Peyer's patch (tissue), 4 donors: ENCODE measurements around the gene SMARCB1. TPM values are rescaled to one million over a fixed set of nuclear protein-coding genes. Genes with fewer than 3 reads are reported as not detected.

Experiments
- DNase-seq, 3 donors: peaks; one replicate each; pipeline ENCODE4 v3.0.0-alpha.2; 2017 to 2019
- H3K27ac ChIP-seq, 4 donors: fragments of 200-600 bp; sonication (generic); one replicate each; pipeline ENCODE4 v1.5.1; 2016 to 2019
- H3K27me3 ChIP-seq, 2 donors: fragments of 200-600 bp; sonication (generic); one replicate each; pipeline ENCODE4 v1.5.1; 2019
- H3K36me3 ChIP-seq, 3 donors: fragments of 200-600 bp; sonication (generic); one replicate each; pipeline ENCODE4 v1.5.1; 2016 to 2019
- H3K4me1 ChIP-seq, 4 donors: fragments of 200-600 bp; sonication (generic); one replicate each; pipeline ENCODE4 v1.5.1; 2016 to 2019
- H3K4me3 ChIP-seq, 4 donors: fragments of 200-600 bp; sonication (generic); 1 replicate in 3 of 4; 2 replicates in 1 of 4; pipeline ENCODE4 v1.5.1; 2016 to 2019; ENCODE audit warnings: mild to moderate bottlenecking in 1 of 4
- H3K9me3 ChIP-seq, 4 donors: fragments of 200-600 bp; sonication (generic); one replicate each; pipeline ENCODE4 v1.5.1; 2016 to 2019; ENCODE audit warnings: mild to moderate bottlenecking in 1 of 4
- POLR2A ChIP-seq, 2 donors: fragments of 450-650 bp; IDR thresholded peaks; one replicate each; pipeline ENCODE4 v1.5.1; 2017; ENCODE audit warnings: antibody characterized with exemption in 2 of 2, mild to moderate bottlenecking in 2 of 2, moderate library complexity in 2 of 2
- total RNA-seq, 4 donors: library from RNA; depleted of rRNA; stranded (reverse); fragments of >200 nt; gene quantifications; one replicate each; pipeline ENCODE4 v1.1.0, GENCODE V29; 2016
- TF ChIP-seq, protein P1 (sequence below), 6 experiments: fragments of 450-650 bp in 4 of 6; fragments of 200-600 bp in 2 of 6; sonication (generic) in 1 of 6; IDR thresholded peaks; one replicate each; pipeline ENCODE4 v1.5.1; 2017 to 2019; ENCODE audit warnings: antibody characterized with exemption in 6 of 6, mild to moderate bottlenecking in 3 of 6, moderate library complexity in 1 of 6

Gene SMARCB1
- total RNA-seq, 4 donors from 2014 or later: 45.7 to 94.9 (median 77.0) TPM

DNA sequence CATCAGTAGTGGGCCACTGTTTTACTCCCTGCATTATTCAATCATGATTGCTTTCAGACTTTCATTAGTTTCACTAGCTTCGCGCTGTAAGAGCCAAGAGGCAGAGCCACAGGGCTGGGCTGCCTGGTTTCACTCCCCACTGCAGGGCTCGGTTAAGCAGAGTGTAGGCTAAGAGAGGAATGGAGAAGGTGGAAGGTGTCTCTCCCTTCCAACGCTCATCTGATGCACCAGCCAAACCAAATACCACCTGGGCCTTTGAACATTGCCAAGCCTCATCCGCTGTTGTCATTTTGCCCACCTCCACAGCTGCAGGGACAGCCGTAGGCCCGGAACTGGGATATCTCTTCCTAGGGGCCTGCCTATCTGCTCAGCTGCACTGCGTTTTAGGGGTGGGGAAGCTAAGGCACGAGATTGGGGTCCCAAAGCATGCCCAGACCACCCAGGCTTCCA, 480 bp upstream of the SMARCB1 start:
- Histone ChIP-seq H3K4me3 (peak overlapping the region; percentile 84 to 98 (median 92)), H3K36me3 (peaks cover 0 to 2% (median 0%) of the 10 kb centered on the region in 3 donors), H3K27me3 (no peaks in the 10 kb centered on the region), H3K4me1 (peaks cover 0 to 35% (median 10%) of the 10 kb centered on the region in 4 donors), H3K9me3 (no peaks in the 10 kb centered on the region), H3K27ac (peak overlapping the region; percentile 98 to 100 (median 100))
- no peak for DNase-seq
- TF ChIP-seq, protein P1, sequence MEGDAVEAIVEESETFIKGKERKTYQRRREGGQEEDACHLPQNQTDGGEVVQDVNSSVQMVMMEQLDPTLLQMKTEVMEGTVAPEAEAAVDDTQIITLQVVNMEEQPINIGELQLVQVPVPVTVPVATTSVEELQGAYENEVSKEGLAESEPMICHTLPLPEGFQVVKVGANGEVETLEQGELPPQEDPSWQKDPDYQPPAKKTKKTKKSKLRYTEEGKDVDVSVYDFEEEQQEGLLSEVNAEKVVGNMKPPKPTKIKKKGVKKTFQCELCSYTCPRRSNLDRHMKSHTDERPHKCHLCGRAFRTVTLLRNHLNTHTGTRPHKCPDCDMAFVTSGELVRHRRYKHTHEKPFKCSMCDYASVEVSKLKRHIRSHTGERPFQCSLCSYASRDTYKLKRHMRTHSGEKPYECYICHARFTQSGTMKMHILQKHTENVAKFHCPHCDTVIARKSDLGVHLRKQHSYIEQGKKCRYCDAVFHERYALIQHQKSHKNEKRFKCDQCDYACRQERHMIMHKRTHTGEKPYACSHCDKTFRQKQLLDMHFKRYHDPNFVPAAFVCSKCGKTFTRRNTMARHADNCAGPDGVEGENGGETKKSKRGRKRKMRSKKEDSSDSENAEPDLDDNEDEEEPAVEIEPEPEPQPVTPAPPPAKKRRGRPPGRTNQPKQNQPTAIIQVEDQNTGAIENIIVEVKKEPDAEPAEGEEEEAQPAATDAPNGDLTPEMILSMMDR (IDR thresholded peaks at IDR 0.05): no peak
- no peak for TF ChIP-seq POLR2A (IDR thresholded peaks at IDR 0.05)

DNA sequence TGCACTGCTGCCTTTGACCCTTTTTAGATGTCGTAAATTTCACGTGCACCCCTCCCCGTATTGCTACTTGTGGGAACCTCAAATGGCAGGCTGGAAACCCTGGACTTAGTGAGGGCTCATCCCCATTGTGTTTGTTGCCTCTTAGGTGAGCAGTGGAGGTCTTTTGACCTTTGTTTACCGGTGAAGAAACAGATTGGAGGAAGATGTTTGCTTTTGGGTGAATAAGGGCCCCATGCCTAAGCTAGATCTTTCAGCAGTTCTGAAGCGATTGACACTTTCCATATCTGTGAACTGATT, 782 bp downstream of the SMARCB1 start:
- no peak for DNase-seq
- Histone ChIP-seq H3K36me3 (peaks cover 0 to 15% (median 0%) of the 10 kb centered on the region in 3 donors), H3K4me3 (peak overlapping the region; percentile 84 to 98 (median 92)), H3K4me1 (peaks cover 0 to 35% (median 10%) of the 10 kb centered on the region in 4 donors), H3K27ac (peak overlapping the region; percentile 98 to 100 (median 100)), H3K27me3 (no peaks in the 10 kb centered on the region), H3K9me3 (no peaks in the 10 kb centered on the region)
- no peak for TF ChIP-seq POLR2A (IDR thresholded peaks at IDR 0.05)
- TF ChIP-seq, protein P1 (IDR thresholded peaks at IDR 0.05): peak in 1 of 6 experiments; percentile 3

DNA sequence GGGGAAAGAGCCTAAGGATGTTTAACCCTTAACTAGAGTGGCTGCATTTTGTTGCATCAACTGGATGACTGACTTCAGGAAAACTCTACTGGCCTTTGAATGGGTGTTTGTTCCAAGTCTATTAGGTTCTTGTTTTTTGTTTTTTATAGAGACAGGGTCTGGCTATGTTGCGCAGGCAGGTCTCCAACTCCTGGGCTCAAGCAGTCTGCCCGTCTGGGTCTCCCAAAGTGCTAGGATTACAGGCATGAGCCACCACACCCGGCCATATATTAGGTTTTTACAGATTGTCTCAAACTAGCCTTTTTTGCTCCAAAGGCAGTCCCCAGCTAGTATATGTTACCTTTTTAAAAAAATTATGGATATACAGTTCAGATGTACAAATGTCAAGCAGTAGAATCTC, 1.1 kb downstream of the SMARCB1 start:
- TF ChIP-seq POLR2A (IDR thresholded peaks at IDR 0.05): no peak
- TF ChIP-seq, protein P1 (IDR thresholded peaks at IDR 0.05): no peak
- H3K4me3 ChIP-seq: peak overlapping the region; percentile 84 to 98 (median 92)
- peaks cover 0 to 18% (median 0%) of the 10 kb centered on the region in 3 donors for H3K36me3 ChIP-seq
- no peaks in the 10 kb centered on the region for H3K9me3 ChIP-seq
- peak in 1 of 3 donors; percentile 10 for DNase-seq
- peak overlapping the region in 3 of 4 donors; percentile 98 to 100 (median 100) for H3K27ac ChIP-seq
- H3K4me1 ChIP-seq: peaks cover 0 to 35% (median 10%) of the 10 kb centered on the region in 4 donors
- H3K27me3 ChIP-seq: no peaks in the 10 kb centered on the region

DNA sequence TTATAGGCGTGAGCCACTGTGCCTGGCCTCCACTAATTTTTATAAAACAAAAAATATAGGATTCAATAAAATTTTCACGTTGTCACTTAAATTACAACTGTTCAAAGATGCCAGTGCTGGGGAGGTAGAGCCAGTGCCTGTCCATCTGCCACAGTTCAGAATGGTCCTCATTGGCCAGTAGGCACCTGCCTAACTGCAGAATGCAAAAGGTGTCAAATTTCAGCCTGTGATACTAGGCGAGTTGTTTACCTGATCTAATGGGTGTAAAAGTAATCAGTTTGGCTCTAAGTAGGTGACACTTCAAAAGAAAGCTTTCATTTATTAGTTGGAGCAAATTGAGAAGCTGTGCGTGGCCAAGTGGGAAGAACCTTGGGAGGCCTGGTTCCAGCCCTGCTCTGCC, 2.4 kb downstream of the SMARCB1 start:
- peaks cover 0 to 30% (median 0%) of the 10 kb centered on the region in 3 donors for H3K36me3 ChIP-seq
- H3K27ac ChIP-seq: no peak overlapping the region
- peak in 1 of 3 donors; percentile 7 for DNase-seq
- no peaks in the 10 kb centered on the region for H3K9me3 ChIP-seq
- H3K4me3 ChIP-seq: no peak overlapping the region
- TF ChIP-seq, protein P1 (IDR thresholded peaks at IDR 0.05): no peak
- no peak for TF ChIP-seq POLR2A (IDR thresholded peaks at IDR 0.05)
- peaks cover 0 to 33% (median 10%) of the 10 kb centered on the region in 4 donors for H3K4me1 ChIP-seq
- no peaks in the 10 kb centered on the region for H3K27me3 ChIP-seq

DNA sequence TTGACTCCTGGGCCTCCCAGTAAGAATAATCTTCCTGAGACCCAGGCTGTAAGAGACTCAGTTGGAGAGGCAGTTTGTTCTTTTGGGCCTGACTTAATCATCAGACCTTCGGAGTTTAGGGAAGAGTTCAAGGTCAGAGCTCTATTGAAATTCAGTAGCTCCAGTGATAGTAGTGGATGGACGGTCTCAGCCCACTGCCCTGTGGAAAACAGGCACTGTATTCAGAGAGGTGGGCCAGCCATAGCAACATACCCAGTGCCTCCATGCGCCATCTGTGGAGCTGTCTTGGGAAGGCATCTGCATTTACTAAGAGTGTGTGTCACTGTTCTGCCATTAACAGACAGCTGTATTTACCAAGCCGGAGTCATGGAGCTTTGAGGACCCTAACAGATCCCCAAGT, 2.9 kb downstream of the SMARCB1 start:
- peaks cover 0 to 36% (median 0%) of the 10 kb centered on the region in 3 donors for H3K36me3 ChIP-seq
- H3K27ac ChIP-seq: no peak overlapping the region
- no peaks in the 10 kb centered on the region for H3K27me3 ChIP-seq
- TF ChIP-seq POLR2A (IDR thresholded peaks at IDR 0.05): no peak
- TF ChIP-seq, protein P1 (IDR thresholded peaks at IDR 0.05): no peak
- H3K4me3 ChIP-seq: no peak overlapping the region
- peak in 1 of 3 donors; percentile 19 for DNase-seq
- H3K4me1 ChIP-seq: peaks cover 0 to 28% (median 10%) of the 10 kb centered on the region in 4 donors
- H3K9me3 ChIP-seq: no peaks in the 10 kb centered on the region
